HEK293T (cell line): ENCODE results near the gene MICALL2.

Experiments used
- CTCF ChIA-PET: fragments of 350-600 bp; formaldehyde crosslinking; extraction: SDS; loops from one replicate; lab custom pipeline; 2021; ENCODE audit warnings: antibody characterized with exemption, inconsistent platforms; lab: Yijun Ruan, JAX
- POLR2A ChIA-PET: fragments of 350-600 bp; formaldehyde crosslinking; extraction: SDS; loops from one replicate; lab custom pipeline; 2020; ENCODE audit warnings: antibody characterized with exemption, inconsistent platforms; lab: Yijun Ruan, JAX
- DNase-seq: peaks from one replicate; pipeline ENCODE4 v3.0.0; 2012; ENCODE audit warnings: mixed read lengths; ENCODE audit errors: extremely low spot score
- ARNT ChIP-seq: fragments of 450-650 bp; IDR thresholded peaks from 2 replicates; pipeline ENCODE4 v1.6.1; 2017; ENCODE audit warnings: mild to moderate bottlenecking
- BHLHE40 ChIP-seq: fragments of 450-650 bp; IDR thresholded peaks from 2 replicates; pipeline ENCODE4 v1.6.1; 2016; ENCODE audit warnings: mild to moderate bottlenecking, moderate library complexity, borderline replicate concordance
- CTBP1 ChIP-seq: fragments of 450-650 bp; IDR thresholded peaks from 2 replicates; pipeline ENCODE4 v1.6.1; 2016; ENCODE audit warnings: borderline replicate concordance
- ELF4 ChIP-seq: fragments of 450-650 bp; IDR thresholded peaks from 2 replicates; pipeline ENCODE4 v1.6.1; 2017; ENCODE audit warnings: antibody characterized with exemption
- FOXA1 ChIP-seq: fragments of 450-650 bp; IDR thresholded peaks from 2 replicates; pipeline ENCODE4 v1.6.1; 2016; ENCODE audit warnings: mild to moderate bottlenecking
- FOXK2 ChIP-seq: fragments of 450-650 bp; IDR thresholded peaks from 2 replicates; pipeline ENCODE4 v1.6.1; 2016; ENCODE audit warnings: mild to moderate bottlenecking
- FOXM1 ChIP-seq: fragments of 450-650 bp; IDR thresholded peaks from 2 replicates; pipeline ENCODE4 v1.6.1; 2017; ENCODE audit warnings: mild to moderate bottlenecking, borderline replicate concordance
- HDGF ChIP-seq: fragments of 450-650 bp; IDR thresholded peaks from 2 replicates; pipeline ENCODE4 v1.6.1; 2017; ENCODE audit warnings: antibody characterized with exemption, borderline replicate concordance
- L3MBTL2 ChIP-seq: fragments of 450-650 bp; conservative IDR thresholded peaks from 2 replicates; pipeline ENCODE4 v1.6.1; 2016; ENCODE audit warnings: mild to moderate bottlenecking
- LEF1 ChIP-seq: fragments of 450-650 bp; IDR thresholded peaks from 2 replicates; pipeline ENCODE4 v1.6.1; 2017; ENCODE audit warnings: mild to moderate bottlenecking, borderline replicate concordance
- NFRKB ChIP-seq: fragments of 450-650 bp; IDR thresholded peaks from 2 replicates; pipeline ENCODE4 v1.6.1; 2016; ENCODE audit warnings: mild to moderate bottlenecking, moderate library complexity
- SP1 ChIP-seq: fragments of 450-650 bp; IDR thresholded peaks from 2 replicates; pipeline ENCODE4 v1.6.1; 2017
- SUZ12 ChIP-seq: fragments of 450-650 bp; IDR thresholded peaks from 2 replicates; pipeline ENCODE4 v1.6.1; 2016; ENCODE audit warnings: mild to moderate bottlenecking
- TARDBP ChIP-seq: fragments of 450-650 bp; IDR thresholded peaks from 2 replicates; pipeline ENCODE4 v1.6.1; 2016
- ZNF384 ChIP-seq: fragments of 450-650 bp; IDR thresholded peaks from 2 replicates; pipeline ENCODE4 v1.6.1; 2016
- TF ChIP-seq, protein P1 (sequence below): fragments of 450-650 bp; IDR thresholded peaks from 2 replicates; pipeline ENCODE4 v1.6.1; 2016

MICALL2 gene

DNA sequence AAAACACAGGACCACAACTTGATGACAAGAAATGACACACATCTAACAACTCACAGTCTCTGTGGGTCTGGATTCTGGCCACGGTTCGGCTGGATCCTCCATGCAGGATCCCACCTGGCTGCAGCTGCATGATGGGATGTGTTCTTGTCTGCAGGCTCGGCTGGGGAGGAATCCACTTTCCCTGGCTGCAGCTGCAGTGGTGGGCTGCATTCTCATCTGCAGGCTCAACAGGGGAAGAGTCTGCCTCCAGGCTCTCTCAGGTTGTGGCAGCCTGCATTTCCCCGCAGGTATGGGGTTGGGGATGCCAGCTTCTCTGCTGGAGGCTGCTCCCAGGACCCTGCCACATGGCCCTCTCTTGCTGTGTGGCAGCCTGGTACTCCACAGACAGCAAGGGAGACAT lies 64.9 kb downstream of the MICALL2 start:
- CTCF ChIA-PET: no interaction called here

DNA sequence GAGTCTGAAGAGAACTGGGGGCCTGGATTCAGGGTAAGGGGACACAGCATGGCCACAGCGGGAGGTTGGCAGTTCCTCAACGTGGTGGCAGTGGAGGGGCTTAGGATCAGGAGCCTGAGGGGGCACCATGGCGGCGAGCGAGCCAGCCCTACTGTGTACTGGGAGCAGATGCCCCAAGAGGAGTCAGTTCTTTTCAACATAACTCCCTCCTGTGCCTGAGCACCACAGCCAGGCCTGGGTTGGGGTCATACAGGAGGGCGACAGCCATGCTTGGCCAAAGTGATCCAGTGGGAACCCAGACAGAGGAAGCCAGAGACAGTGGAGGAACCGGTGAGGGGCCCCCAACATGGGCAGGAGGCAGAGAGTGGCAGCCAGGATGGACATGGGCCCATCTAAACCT lies 65.8 kb downstream of the MICALL2 start:
- ChIA-PET POLR2A (no interaction called here), CTCF (no interaction called here)
- no peak for DNase-seq
- TF ChIP-seq FOXA1: no peak
- TF ChIP-seq SP1: no peak
- TF ChIP-seq TARDBP: no peak
- no peak for TF ChIP-seq HDGF
- no peak for TF ChIP-seq ELF4
- TF ChIP-seq L3MBTL2: no peak
- no peak for TF ChIP-seq FOXM1
- no peak for TF ChIP-seq BHLHE40
- TF ChIP-seq LEF1: no peak
- TF ChIP-seq NFRKB: no peak
- no peak for TF ChIP-seq CTBP1
- TF ChIP-seq, protein P1, sequence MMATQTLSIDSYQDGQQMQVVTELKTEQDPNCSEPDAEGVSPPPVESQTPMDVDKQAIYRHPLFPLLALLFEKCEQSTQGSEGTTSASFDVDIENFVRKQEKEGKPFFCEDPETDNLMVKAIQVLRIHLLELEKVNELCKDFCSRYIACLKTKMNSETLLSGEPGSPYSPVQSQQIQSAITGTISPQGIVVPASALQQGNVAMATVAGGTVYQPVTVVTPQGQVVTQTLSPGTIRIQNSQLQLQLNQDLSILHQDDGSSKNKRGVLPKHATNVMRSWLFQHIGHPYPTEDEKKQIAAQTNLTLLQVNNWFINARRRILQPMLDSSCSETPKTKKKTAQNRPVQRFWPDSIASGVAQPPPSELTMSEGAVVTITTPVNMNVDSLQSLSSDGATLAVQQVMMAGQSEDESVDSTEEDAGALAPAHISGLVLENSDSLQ: no peak
- no peak for TF ChIP-seq FOXK2
- no peak for TF ChIP-seq ARNT
- no peak for TF ChIP-seq SUZ12
- no peak for TF ChIP-seq ZNF384

More for the DNA sequence above, 64.9 kb downstream of the MICALL2 start:
- POLR2A ChIA-PET: no interaction called here
- TF ChIP-seq SUZ12 (no peak), LEF1 (no peak), NFRKB (no peak), BHLHE40 (no peak), ELF4 (no peak), ARNT (no peak)
- TF ChIP-seq, protein P1: no peak
- no peak for DNase-seq

DNA sequence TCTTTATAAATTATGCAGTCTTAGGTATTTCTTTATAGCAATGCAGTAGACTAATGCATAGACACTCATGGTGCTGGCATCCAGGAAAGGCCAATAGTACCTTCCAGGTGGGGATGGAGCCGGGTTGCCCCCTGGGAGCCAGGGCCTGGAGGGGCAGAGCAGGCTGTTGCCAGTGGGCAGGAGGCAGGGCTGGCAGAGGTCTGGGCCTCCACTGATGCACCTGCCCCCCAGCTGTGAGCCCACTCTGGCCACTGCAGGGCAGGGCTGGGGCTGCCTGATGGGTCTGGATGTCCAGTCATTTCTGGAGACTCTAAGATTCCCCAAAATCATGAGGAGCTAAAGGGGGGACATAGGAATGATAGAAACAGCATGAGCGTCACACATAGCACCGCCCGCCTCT lies 66.7 kb downstream of the MICALL2 start:
- DNase-seq: no peak
- CTCF ChIA-PET: no interaction called here
- no peak for TF ChIP-seq FOXK2
- TF ChIP-seq, protein P1: no peak
- TF ChIP-seq ELF4: no peak
- no peak for TF ChIP-seq HDGF
- no peak for TF ChIP-seq TARDBP
- no peak for TF ChIP-seq NFRKB
- TF ChIP-seq L3MBTL2: no peak
- no peak for TF ChIP-seq FOXA1
- TF ChIP-seq LEF1: no peak
- no peak for TF ChIP-seq SUZ12
- TF ChIP-seq ZNF384: no peak
- TF ChIP-seq ARNT: no peak
- TF ChIP-seq CTBP1: no peak
- no peak for TF ChIP-seq BHLHE40
- no peak for TF ChIP-seq SP1
- TF ChIP-seq FOXM1: no peak
- POLR2A ChIA-PET: no interaction called here

DNA sequence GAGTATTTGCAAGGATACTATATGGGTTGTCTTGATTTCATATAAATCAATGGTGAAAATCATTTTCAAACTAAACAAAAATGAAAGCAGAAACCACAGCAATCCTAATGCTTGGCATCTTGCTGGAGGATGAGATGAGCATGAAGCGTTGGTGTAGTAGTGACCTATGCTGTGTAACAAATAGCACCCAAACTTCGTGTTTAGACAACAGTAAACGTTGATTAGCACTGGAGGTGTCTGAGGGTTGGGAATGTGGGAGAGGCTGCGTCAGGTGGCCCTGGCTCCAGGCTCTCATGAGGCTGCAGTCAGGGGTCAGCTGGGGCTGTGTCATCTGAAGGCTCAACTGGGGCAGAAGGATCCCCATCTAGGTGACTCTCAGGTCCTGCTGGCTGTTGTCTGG lies 67.8 kb downstream of the MICALL2 start:
- ChIA-PET POLR2A (no interaction called here), CTCF (no interaction called here)
- no peak for TF ChIP-seq ARNT
- TF ChIP-seq NFRKB: no peak
- TF ChIP-seq, protein P1: no peak
- no peak for DNase-seq

DNA sequence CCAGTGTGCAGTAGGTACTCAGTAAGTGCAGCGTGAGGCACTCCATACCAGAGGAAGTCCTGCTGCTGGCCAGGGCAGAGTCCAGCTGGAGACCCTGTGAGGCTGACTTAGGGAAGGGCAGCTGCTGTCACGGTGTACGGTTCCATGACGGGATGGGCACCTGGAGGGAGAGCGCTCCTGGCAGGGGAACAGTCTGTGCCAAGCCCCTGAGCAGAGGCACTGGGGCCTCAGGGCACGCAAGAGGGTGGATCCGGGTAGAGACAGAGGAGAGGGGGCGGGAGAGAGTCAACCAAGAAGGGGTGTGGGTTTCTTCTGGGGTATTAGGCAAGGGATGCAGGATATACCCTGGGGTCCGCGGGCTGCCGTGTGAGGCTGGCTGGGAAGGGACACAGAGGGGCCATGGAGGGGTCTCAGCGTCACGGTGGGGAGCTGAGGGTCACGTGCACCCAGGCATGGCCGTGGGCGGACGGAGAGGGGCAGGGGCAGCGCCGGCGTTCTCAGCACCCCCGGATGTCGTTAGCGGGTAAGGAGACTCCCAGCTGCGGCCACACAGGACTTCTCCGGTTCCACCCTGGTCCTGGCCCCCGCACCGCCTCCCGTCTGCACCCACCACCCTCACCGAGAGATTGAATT lies 70.5 kb downstream of the MICALL2 start:
- DNase-seq: no peak
- POLR2A ChIA-PET: no interaction called here
- TF ChIP-seq TARDBP (no peak), HDGF (no peak), FOXM1 (no peak), BHLHE40 (no peak), FOXA1 (no peak), SUZ12 (no peak), SP1 (no peak), ZNF384 (no peak)
- CTCF ChIA-PET: no interaction called here

DNA sequence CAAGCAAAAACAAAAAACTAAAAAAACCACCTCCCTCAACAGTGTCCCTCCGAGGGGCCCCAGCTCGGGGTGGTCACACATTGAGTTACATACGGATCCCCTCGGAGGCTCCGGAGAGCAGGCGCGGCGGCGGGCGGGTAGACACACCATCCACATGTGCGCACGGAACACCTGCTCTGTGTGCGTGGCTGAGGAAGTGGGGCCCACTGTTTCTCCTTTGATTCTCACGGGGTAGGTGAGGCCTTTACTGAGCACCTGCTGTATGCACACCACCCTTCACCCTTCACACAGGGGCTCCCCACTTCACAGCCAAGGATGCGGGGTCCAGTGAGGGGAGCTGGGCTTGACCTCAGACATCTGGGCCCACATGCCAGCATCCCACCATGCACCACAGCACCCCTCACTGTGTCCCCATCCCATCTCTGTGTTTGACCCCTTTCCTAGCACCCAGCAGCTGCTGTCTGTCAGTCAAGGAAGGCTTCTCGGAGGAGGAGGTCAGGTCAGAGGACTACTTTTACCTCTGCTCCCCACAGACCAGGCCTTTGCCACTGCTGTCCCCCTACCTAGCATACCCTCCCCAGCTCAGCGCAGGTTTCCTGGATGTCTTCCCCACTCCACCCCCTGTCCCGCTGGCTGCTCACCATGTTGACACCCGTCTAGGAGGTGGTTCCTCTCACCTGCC lies 71.1 kb downstream of the MICALL2 start:
- ChIA-PET POLR2A (no interaction called here), CTCF (no interaction called here)
- TF ChIP-seq L3MBTL2 (no peak), LEF1 (no peak)
- DNase-seq: no peak
